Fibroblast of lung (primary cell): ENCODE measurements around the gene EXOC5.
"Not testable (repeated sequence)": the region's sequence is repeated elsewhere in the genome, so short reads cannot be mapped to it uniquely, and the experiment has no call there.

Source experiments
- CTCF ChIP-seq, 2 donors: IDR thresholded peaks in 1 of 2; conservative IDR thresholded peaks in 1 of 2; 1 replicate in 1 of 2; 2 replicates in 1 of 2; pipeline ENCODE4 v1.5.1; 2011 to 2012; ENCODE audit warnings: low read length in 2 of 2, control low read depth in 1 of 2, inconsistent platforms in 1 of 2, low read depth in 1 of 2, mild to moderate bottlenecking in 1 of 2
- EZH2 ChIP-seq: IDR thresholded peaks from 2 replicates; pipeline ENCODE4 v1.5.1; 2012; ENCODE audit warnings: low read length, control low read depth, mild to moderate bottlenecking; ENCODE audit errors: missing control alignments

DNA sequence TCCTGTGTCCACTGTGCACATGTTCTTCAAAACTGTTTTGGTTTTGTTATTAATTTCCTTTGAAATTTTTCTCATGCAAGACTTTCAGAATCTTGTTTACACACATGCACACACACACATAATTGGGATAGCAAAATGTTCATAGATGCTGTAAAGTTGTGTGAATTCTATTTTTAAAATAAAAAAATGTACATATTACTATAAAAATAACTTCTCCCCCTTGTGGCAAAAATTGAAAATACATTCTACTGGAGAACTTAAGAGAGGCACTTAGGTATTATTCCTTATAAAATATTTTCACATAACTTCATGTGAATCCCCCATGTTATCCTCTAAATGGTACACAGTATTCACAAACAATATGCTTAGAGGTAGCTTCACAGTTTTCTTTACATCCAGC, 66.0 kb downstream of the EXOC5 start:
- not testable (repeated sequence) for TF ChIP-seq EZH2
- TF ChIP-seq CTCF (conservative IDR thresholded peaks at IDR 0.05 in 1 of 2, IDR thresholded peaks at IDR 0.05 in 1 of 2; ENCODE audit: low read depth in 1 of 2, low read length in 2 of 2) = peak in 1 of 2 donors; percentile 14
